Activated naive CD4-positive, alpha-beta T cell (primary cell): Measurements from ENCODE around the gene MRGPRG.
"Not testable (repeated sequence)": the region's sequence is repeated elsewhere in the genome, so short reads cannot be mapped to it uniquely, and the experiment has no call there.

ENCODE experiments used
- DNase-seq, 4 experiments: peaks; one replicate each; lab custom pipeline; 2025; lab: John Stamatoyannopoulos, UW

MRGPRG gene

DNA sequence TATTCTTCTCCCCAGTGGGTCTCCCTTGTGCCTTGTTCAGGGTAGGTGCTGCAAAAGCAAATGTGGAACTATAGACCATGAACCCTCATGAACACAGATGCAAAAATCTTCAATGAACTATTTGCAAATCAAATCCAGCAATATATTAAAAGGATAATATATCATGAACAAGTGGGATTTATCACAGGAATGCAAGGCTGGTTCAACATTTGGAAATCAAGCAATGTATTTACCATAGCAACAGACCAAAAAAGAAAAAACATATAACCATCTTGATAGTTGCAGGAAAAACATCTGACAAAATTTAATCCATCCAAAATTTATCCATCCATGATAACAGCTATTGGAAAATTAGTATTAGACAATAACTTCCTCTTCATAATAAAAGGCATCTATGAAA lies 42.1 kb downstream of the MRGPRG start:
- DNase-seq = no peak

DNA sequence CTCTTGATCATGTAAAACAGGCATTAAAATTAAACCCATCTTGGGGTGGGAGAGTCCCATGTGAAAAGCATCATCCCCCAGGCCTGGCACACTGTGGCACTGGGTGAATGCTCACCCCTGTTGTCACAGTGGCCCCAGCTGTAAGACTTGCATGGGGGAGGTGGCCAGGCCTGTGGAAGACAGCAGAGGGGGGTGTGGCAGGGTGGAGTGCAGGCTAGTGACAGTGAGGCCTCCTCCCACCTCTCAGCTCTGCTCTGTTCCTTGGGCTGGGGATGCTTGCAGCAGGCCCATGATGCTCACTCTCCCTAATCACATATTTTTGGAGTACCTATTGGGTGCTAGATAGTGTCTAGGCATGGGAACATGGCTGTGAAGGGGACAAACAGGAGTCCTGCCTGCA lies 43.4 kb downstream of the MRGPRG start:
- DNase-seq = no peak

GRCh38 chr11:3174387-3174786 lies 44.2 kb downstream of the MRGPRG start:
- DNase-seq = no peak

GRCh38 chr11:3173795-3174194 lies 44.8 kb downstream of the MRGPRG start:
- DNase-seq = no peak

GRCh38 chr11:3171931-3172560 lies 46.6 kb downstream of the MRGPRG start:
- DNase-seq = no peak

DNA sequence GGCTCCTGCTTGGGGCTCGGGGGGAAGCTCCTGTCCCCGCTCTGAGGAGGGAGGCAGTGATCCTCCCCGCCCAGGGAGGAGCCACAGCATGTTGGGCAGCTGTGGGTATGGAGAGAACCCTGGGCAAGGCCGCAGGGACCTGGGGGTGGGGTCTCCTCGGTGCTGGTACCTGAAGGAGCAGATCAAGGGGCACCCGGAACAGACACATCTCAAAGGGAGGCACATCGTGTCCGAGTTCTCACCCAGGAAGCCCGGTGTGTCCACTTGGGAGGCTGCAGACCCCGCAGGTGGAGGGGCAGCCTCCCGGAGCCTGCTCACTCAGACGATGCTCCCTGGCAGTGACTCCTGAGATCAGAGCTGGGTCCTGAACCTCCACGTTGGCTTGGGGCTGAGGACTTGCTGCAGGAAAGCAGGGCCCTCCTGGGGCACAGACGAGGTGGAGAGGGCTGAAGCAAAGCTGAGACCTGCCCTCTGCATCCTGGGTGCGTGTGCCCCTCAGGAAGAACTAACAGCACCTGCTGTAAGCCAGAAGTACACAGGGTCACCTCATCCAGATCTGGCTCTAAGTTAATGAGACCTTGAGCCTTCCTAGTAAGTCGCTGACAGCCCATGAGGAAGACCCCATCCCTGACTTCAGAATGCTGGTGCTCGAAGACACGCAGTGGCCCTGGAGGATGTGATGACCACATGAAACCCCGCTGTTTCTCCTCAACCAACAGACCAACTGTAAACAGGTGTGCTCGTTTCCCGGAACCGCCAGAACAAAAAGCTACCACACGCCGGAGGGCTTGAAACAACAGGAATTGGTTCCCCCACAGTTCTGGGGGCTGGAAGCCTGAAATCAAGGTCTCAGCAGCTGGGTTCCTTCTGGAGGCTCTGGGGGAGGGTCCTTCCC lies 47.6 kb downstream of the MRGPRG start:
- DNase-seq = no peak

DNA sequence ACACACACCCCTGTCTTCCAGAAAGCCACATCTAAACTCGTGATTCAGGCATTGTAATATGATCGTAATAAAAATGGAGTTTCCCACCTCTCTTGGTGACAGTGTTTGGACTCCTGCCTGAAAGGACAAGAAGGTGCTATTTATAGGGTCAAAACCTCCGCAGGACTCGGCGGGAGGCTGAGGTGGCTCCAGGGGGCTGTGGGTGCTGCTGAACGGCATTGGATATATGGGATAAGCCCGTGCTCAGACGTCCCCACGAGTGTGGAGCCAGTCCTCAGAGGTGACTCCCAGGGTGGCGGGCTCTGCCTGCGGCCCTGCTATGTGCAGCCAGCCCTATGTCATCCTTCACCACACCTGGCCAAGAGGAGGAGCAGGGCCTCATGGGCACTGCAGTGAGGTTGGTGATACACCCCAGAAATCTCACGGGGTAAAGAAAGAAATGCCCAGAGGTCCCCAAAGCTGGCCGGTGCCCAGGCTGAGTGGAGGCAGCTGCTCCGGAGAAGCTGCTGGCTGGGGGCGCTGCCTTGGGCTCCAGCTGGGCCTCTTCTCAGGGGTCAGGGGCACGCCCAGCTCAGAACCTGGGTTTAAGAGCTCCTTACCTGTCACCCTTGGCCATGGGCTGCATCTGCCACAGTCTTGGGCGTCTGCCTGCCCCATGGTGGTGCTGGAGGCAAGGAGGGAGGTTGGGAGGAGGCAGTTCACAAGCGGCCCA lies 48.4 kb downstream of the MRGPRG start:
- DNase-seq = no peak

- DNase-seq = no peak
Measured at GRCh38 chr11:3169255-3170043, 49.2 kb downstream of the MRGPRG start.

GRCh38 chr11:3168742-3169254 lies 49.8 kb downstream of the MRGPRG start:
- not testable (repeated sequence) for DNase-seq
